GM12872 (cell line): ENCODE results near the gene DHX32.

Experiments used
- CTCF ChIP-seq: IDR thresholded peaks from 3 replicates; pipeline ENCODE4 v1.5.1; 2011; ENCODE audit warnings: low read depth, mild to moderate bottlenecking, low read length, moderate library complexity; ENCODE audit not compliant: insufficient read depth

DHX32 gene

GRCh38 chr10:125797994-125798662 is 83.0 kb downstream of the DHX32 start:
- no peak for TF ChIP-seq CTCF

- no peak for TF ChIP-seq CTCF
These were observed 83.7 kb downstream of the DHX32 start for GRCh38 chr10:125797424-125797823.

- no peak for TF ChIP-seq CTCF
These were observed 85.4 kb downstream of the DHX32 start for GRCh38 chr10:125795637-125796190.

GRCh38 chr10:125795128-125795527 is 86.0 kb downstream of the DHX32 start:
- no peak for TF ChIP-seq CTCF

- no peak for TF ChIP-seq CTCF
These were observed 88.5 kb downstream of the DHX32 start for GRCh38 chr10:125792342-125793300.

- no peak for TF ChIP-seq CTCF
These were observed 92.7 kb downstream of the DHX32 start for GRCh38 chr10:125788156-125789034.
